ENCODE measurements around the gene MTTP. TPM values are rescaled to one million over a fixed set of nuclear protein-coding genes. Genes with fewer than 3 reads are reported as not detected.

The MTTP gene
- polyA plus RNA-seq, 1 donor (not counting 4 experiments of a cell fraction or from before 2014, with no cell fraction given): 0.05 TPM

DNA sequence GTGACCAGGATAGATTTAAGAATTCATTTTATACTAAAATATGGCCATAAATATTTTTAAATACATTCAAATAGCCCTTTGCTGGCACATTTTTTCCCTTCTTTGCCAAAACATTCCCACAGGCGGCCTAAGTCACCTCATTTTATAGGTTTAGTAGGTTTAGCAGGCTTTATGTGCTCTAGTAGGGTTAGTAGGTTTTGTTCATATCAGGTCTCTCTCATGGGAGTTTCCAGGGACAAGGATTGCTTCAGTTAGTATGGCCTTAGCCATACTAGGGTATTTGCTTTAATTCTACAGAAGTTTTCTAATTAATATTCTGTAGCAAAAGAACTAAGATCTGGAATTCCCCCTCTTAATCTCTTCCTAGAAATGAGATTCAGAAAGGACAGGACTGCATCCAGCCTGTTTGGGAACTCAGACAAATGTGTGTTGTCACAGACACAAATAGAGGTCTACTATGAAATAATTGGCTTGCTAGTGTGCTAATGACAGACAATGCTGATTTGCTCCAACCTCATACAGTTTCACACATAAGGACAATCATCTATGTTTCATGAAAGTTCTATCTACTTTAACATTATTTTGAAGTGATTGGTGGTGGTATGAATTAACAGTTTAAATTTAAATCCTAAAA lies 772 bp upstream of the MTTP start:
- FAIRE-seq: no peak
- dilution Hi-C loops (cut with MboI; ENCODE audit: extremely low pct_ligation_motif_present, low sequenced_read_pairs): no loop called here

GRCh38 chr4:99578714-99579113 lies 4.1 kb downstream of the MTTP start:
- dilution Hi-C loops (cut with MboI; ENCODE audit: extremely low pct_ligation_motif_present, low sequenced_read_pairs): no loop called here
- Histone ChIP-seq H3K27ac (ENCODE audit: control insufficient read depth, insufficient read depth, low read length) (no peak overlapping the region), H3K4me3 (ENCODE audit: control insufficient read depth in 2 of 3, extremely low read depth in 1 of 3, insufficient read depth in 2 of 3, low read depth in 1 of 3, low read length in 3 of 3) (no peak overlapping the region), H3K4me2 (ENCODE audit: control insufficient read depth, extremely low read depth, insufficient read depth, low read depth, low read length) (no peak overlapping the region), H3K79me2 (ENCODE audit: control insufficient read depth, insufficient read depth, low read length) (no peaks in the 10 kb centered on the region), H2AFZ (ENCODE audit: control insufficient read depth, low read length) (no peak overlapping the region), H3K27me3 (ENCODE audit: control insufficient read depth, extremely low read depth, insufficient read depth, low read length) (peaks cover 7% of the 10 kb centered on the region), H3K9me3 (ENCODE audit: control insufficient read depth, low read depth, low read length) (no peaks in the 10 kb centered on the region), H3K36me3 (ENCODE audit: control insufficient read depth in 2 of 2, extremely low read depth in 1 of 2, insufficient read depth in 2 of 2, low read length in 2 of 2) (no peaks in the 10 kb centered on the region), H3K9me1 (ENCODE audit: control insufficient read depth, extremely low read depth, insufficient read depth, low read length) (no peaks in the 10 kb centered on the region), H3K4me1 (ENCODE audit: control insufficient read depth, extremely low read depth, insufficient read depth, low read length) (no peaks in the 10 kb centered on the region), H4K20me1 (ENCODE audit: control insufficient read depth, extremely low read depth, insufficient read depth, low read length) (no peaks in the 10 kb centered on the region), H3K9ac (ENCODE audit: control insufficient read depth, extremely low read depth, insufficient read depth, low read length) (no peak overlapping the region)
- TF ChIP-seq EZH2 (IDR thresholded peaks at IDR 0.05; ENCODE audit: low read length) (no peak), CTCF (optimal IDR thresholded peaks at IDR 0.05 in 1 of 3, IDR thresholded peaks at IDR 0.05 in 1 of 3, conservative IDR thresholded peaks at IDR 0.05 in 1 of 3; ENCODE audit: extremely low read depth in 1 of 3, insufficient read depth in 2 of 3, low read length in 3 of 3) (no peak)
- no peak for FAIRE-seq
- DNase-seq (ENCODE audit: low read depth, low spot score): no peak

More for the DNA sequence above, 772 bp upstream of the MTTP start:
- Histone ChIP-seq H3K4me1 (ENCODE audit: control insufficient read depth, extremely low read depth, insufficient read depth, low read length) (no peaks in the 10 kb centered on the region), H4K20me1 (ENCODE audit: control insufficient read depth, extremely low read depth, insufficient read depth, low read length) (no peaks in the 10 kb centered on the region), H3K36me3 (ENCODE audit: control insufficient read depth in 2 of 2, extremely low read depth in 1 of 2, insufficient read depth in 2 of 2, low read length in 2 of 2) (no peaks in the 10 kb centered on the region), H2AFZ (ENCODE audit: control insufficient read depth, low read length) (no peak overlapping the region), H3K9ac (ENCODE audit: control insufficient read depth, extremely low read depth, insufficient read depth, low read length) (no peak overlapping the region), H3K27me3 (ENCODE audit: control insufficient read depth, extremely low read depth, insufficient read depth, low read length) (peaks cover 3% of the 10 kb centered on the region), H3K4me3 (ENCODE audit: control insufficient read depth in 2 of 3, extremely low read depth in 1 of 3, insufficient read depth in 2 of 3, low read depth in 1 of 3, low read length in 3 of 3) (no peak overlapping the region), H3K9me3 (ENCODE audit: control insufficient read depth, low read depth, low read length) (no peaks in the 10 kb centered on the region), H3K27ac (ENCODE audit: control insufficient read depth, insufficient read depth, low read length) (no peak overlapping the region), H3K79me2 (ENCODE audit: control insufficient read depth, insufficient read depth, low read length) (no peaks in the 10 kb centered on the region), H3K4me2 (ENCODE audit: control insufficient read depth, extremely low read depth, insufficient read depth, low read depth, low read length) (no peak overlapping the region), H3K9me1 (ENCODE audit: control insufficient read depth, extremely low read depth, insufficient read depth, low read length) (no peaks in the 10 kb centered on the region)
- TF ChIP-seq CTCF (optimal IDR thresholded peaks at IDR 0.05 in 1 of 3, IDR thresholded peaks at IDR 0.05 in 1 of 3, conservative IDR thresholded peaks at IDR 0.05 in 1 of 3; ENCODE audit: extremely low read depth in 1 of 3, insufficient read depth in 2 of 3, low read length in 3 of 3) (no peak), EZH2 (IDR thresholded peaks at IDR 0.05; ENCODE audit: low read length) (no peak)
- no peak for DNase-seq (ENCODE audit: low read depth, low spot score)

All from keratinocyte (primary cell).